Dermis lymphatic vessel endothelial cell (primary cell): ENCODE results near the gene ETV2. TPM values are rescaled to one million over a fixed set of nuclear protein-coding genes. Genes with fewer than 3 reads are reported as not detected.

Experiments used
- total RNA-seq: library from RNA; depleted of rRNA; stranded (reverse); fragments of >200 nt; gene quantifications from 2 replicates; pipeline ENCODE4 v1.2.1, GENCODE V29; 2014

The ETV2 gene
- total RNA-seq: 0.17 and 0.87 TPM in 2 replicates

DNA sequence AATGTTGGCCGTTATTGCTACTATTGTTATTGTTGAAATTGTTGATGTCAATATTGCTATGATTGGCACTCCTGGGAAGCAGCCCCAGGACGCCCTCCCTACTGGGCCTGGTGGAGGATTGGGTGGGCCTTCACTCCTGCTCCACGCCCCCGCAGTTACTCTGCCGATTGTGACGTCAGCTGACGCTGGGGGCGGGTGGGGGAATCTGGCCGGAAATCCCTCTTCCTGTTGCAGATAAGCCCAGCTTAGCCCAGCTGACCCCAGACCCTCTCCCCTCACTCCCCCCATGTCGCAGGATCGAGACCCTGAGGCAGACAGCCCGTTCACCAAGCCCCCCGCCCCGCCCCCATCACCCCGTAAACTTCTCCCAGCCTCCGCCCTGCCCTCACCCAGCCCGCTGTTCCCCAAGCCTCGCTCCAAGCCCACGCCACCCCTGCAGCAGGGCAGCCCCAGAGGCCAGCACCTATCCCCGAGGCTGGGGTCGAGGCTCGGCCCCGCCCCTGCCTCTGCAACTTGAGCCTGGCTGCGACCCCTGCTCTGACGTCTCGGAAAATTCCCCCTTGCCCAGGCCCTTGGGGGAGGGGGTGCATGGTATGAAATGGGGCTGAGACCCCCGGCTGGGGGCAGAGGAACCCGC, at the start of gene ETV2:
Gene ETV2 (plus strand): TSS at position 231 of the 637 bp plus-strand sequence. CDS start 716 bp downstream, outside the sequence.

DNA sequence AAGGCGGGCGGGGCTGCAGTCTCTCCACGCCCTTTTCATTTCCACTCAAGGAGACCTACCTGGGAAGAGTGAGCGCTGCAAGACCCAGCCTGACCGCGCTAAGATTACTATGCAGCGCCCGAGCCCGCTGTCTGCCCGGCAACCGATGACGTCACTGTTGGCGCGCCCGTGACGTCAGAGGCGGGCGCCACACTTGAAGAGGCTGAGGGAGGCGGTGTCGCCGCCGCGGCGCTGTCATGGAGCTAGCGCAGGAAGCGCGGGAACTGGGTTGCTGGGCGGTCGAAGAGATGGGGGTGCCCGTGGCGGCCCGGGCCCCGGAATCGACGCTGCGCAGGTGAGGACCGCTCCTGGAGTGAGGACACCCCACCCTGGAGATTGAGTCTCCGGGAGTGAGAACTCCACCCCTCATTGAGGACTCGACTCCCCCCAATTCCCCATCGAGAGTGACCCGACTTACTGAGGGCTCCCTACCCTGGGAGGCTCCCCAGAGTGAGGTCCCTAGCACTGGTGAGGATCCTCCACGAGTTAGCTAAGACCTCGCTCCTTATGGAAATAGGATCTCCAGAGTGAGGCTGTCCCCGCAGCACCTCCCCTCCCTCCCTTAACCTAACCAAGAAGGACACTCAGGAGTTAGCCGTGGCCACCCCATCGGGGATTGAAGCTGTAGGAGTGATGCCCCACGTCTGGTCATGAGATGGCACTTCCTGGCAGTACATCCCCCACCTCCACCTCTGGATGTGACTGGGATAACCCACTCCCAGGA, 28.8 kb upstream of the ETV2 start, which contains the start of gene HAUS5:
Gene HAUS5 (plus strand): TSS at position 177 of the 763 bp plus-strand sequence. CDS start 60 bp downstream, at position 237.

GRCh38 chr19:35628565-35629331, 12.8 kb upstream of the ETV2 start, which contains the start of gene RBM42:
Gene RBM42 (plus strand): TSS chr19:35629036. CDS start chr19:35629154, 118 bp downstream.

GRCh38 chr19:35648017-35648961, 6.7 kb downstream of the ETV2 start, which contains the start of gene COX6B1:
Gene COX6B1 (plus strand): TSS chr19:35648323. CDS start chr19:35651244, 2,921 bp downstream.

DNA sequence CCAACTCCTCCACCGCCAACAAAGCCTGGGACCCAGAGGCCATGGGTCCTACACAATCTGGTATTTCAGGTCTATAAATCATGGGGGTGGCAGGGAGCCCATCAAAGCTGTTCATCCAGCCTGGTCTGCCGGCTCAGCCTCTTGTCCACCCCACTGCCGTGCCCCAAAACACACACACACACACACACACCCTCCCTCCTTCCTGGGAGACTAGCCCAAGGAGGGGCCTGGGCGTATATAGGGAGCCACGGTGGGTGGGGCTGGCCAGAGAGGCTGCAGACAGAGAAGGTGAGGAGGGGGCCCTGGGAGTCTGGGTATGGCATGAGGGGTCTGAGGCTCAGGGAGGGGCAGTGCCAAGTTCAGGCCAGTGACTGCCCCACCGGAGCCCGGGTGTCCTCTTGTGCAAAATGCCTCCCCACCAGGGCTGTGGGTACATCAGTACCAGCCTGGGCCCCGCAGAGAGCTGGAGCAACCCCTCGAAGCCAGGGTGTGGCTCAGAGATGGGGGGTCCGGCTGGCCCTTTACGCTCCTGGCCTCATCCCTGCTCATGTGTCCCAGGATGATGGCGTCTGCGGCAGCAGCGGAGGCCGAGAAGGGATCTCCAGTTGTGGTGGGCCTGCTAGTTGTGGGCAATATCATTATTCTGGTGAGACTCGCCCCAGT, 24.8 kb downstream of the ETV2 start, which contains the start of gene UPK1A:
Gene UPK1A (plus strand): TSS at position 267 of the 663 bp plus-strand sequence. CDS start 296 bp downstream, at position 563.

Other genes starting within 250 kb of the ETV2 start
- gene FFAR2, start 193.5 kb upstream of the ETV2 start, total RNA-seq: not detected in 2 replicates
- gene KRTDAP, start 151.3 kb upstream of the ETV2 start, total RNA-seq: not detected in 2 replicates
- not detected in 2 replicates for gene DMKN, start 128.1 kb upstream of the ETV2 start, total RNA-seq
- not detected in 2 replicates for gene SBSN, start 113.4 kb upstream of the ETV2 start, total RNA-seq
- 0.09 TPM in 1 of 2 replicates, not detected in the other for gene GAPDHS, start 108.3 kb upstream of the ETV2 start, total RNA-seq
- gene TMEM147, start 96.1 kb upstream of the ETV2 start, total RNA-seq: 48.7 and 50.9 TPM in 2 replicates
- gene ATP4A, start 78.1 kb upstream of the ETV2 start, total RNA-seq: not detected in 2 replicates
- gene PMIS2, start 55.6 kb upstream of the ETV2 start, total RNA-seq: not detected in 2 replicates
- gene HAUS5, start 29.0 kb upstream of the ETV2 start, total RNA-seq: 3.3 and 3.5 TPM in 2 replicates
- gene RBM42, start 12.7 kb upstream of the ETV2 start, total RNA-seq: 26.0 and 28.3 TPM in 2 replicates
- 292 and 462 TPM in 2 replicates for gene COX6B1, start 6.6 kb downstream of the ETV2 start, total RNA-seq
- not detected in 2 replicates for gene UPK1A, start 24.8 kb downstream of the ETV2 start, total RNA-seq
- gene ZBTB32, start 62.8 kb downstream of the ETV2 start, total RNA-seq: not detected in 2 replicates
- 4.2 and 4.3 TPM in 2 replicates for gene KMT2B, start 76.3 kb downstream of the ETV2 start, total RNA-seq
- gene IGFLR1, start 100.7 kb downstream of the ETV2 start, total RNA-seq: 0.34 and 0.65 TPM in 2 replicates
- gene U2AF1L4, start 103.7 kb downstream of the ETV2 start, total RNA-seq: 2.8 and 3.8 TPM in 2 replicates
- gene PSENEN, start 103.9 kb downstream of the ETV2 start, total RNA-seq: 17.0 and 19.9 TPM in 2 replicates
- gene LIN37, start 106.8 kb downstream of the ETV2 start, total RNA-seq: 4.0 and 4.3 TPM in 2 replicates
- gene HSPB6, start 115.3 kb downstream of the ETV2 start, total RNA-seq: 0.09 and 0.11 TPM in 2 replicates
- gene PROSER3, start 116.4 kb downstream of the ETV2 start, total RNA-seq: 0.95 and 1.1 TPM in 2 replicates
- gene ARHGAP33, start 133.8 kb downstream of the ETV2 start, total RNA-seq: 0.95 and 1.4 TPM in 2 replicates
- gene PRODH2, start 171.1 kb downstream of the ETV2 start, total RNA-seq: not detected in 2 replicates
- not detected in 2 replicates for gene NPHS1, start 210.8 kb downstream of the ETV2 start, total RNA-seq
- not detected in 2 replicates for gene KIRREL2, start 215.2 kb downstream of the ETV2 start, total RNA-seq
- gene APLP1, start 226.8 kb downstream of the ETV2 start, total RNA-seq: 0.98 and 1.8 TPM in 2 replicates